Parathyroid adenoma (tissue), 2 donors: ENCODE data around the gene PROZ.

Experiments
- H2AFZ ChIP-seq: fragments of 300-600 bp; sonication (generic); one replicate; pipeline ENCODE4 v1.7.0; 2017; ENCODE audit warnings: antibody characterized with exemption, mild to moderate bottlenecking
- H3K27ac ChIP-seq: fragments of 300-600 bp; sonication (generic); one replicate; pipeline ENCODE4 v1.7.0; 2017
- H3K27me3 ChIP-seq: fragments of 300-600 bp; sonication (generic); one replicate; pipeline ENCODE4 v1.7.0; 2017; ENCODE audit warnings: low read length; ENCODE audit not compliant: control insufficient read depth, insufficient read depth
- H3K36me3 ChIP-seq: fragments of 300-600 bp; sonication (generic); one replicate; pipeline ENCODE4 v1.7.0; 2017; ENCODE audit warnings: low read length; ENCODE audit not compliant: control insufficient read depth, insufficient read depth
- H3K4me1 ChIP-seq: fragments of 300-600 bp; sonication (generic); one replicate; pipeline ENCODE4 v1.7.0; 2017; ENCODE audit warnings: control low read depth
- H3K4me2 ChIP-seq: fragments of 300-600 bp; sonication (generic); one replicate; pipeline ENCODE4 v1.7.0; 2017; ENCODE audit warnings: low read length
- H3K4me3 ChIP-seq: fragments of 300-600 bp; sonication (generic); one replicate; pipeline ENCODE4 v1.7.0; 2017; ENCODE audit warnings: low read depth, low read length
- H3K79me2 ChIP-seq: fragments of 300-600 bp; sonication (generic); one replicate; pipeline ENCODE4 v1.7.0; 2017; ENCODE audit warnings: control low read depth
- H3K9ac ChIP-seq: fragments of 300-600 bp; sonication (generic); one replicate; pipeline ENCODE4 v1.7.0; 2017; ENCODE audit warnings: mild to moderate bottlenecking
- H3K9me3 ChIP-seq: fragments of 300-600 bp; sonication (generic); one replicate; pipeline ENCODE4 v1.7.0; 2017; ENCODE audit warnings: low read length; ENCODE audit not compliant: control insufficient read depth
- TF ChIP-seq, protein P1 (sequence below): fragments of 300-600 bp; sonication (generic); IDR thresholded peaks from one replicate; pipeline ENCODE4 v1.7.0; 2017; ENCODE audit warnings: antibody characterized with exemption, mild to moderate bottlenecking
- donor health status: primary hyperparathyroidism.

The PROZ gene

DNA sequence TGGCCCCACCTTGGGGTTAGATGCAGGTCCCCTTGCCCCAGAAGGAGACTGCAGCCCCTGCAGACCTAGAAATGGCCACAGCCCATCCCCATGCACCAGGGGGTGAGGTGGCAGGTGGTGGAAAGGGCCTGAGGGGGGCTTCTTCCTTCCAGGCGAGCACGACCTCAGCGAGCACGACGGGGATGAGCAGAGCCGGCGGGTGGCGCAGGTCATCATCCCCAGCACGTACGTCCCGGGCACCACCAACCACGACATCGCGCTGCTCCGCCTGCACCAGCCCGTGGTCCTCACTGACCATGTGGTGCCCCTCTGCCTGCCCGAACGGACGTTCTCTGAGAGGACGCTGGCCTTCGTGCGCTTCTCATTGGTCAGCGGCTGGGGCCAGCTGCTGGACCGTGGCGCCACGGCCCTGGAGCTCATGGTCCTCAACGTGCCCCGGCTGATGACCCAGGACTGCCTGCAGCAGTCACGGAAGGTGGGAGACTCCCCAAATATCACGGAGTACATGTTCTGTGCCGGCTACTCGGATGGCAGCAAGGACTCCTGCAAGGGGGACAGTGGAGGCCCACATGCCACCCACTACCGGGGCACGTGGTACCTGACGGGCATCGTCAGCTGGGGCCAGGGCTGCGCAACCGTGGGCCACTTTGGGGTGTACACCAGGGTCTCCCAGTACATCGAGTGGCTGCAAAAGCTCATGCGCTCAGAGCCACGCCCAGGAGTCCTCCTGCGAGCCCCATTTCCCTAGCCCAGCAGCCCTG, 40.0 kb upstream of the PROZ start:
- no peak overlapping the region for H3K27ac ChIP-seq
- no peak overlapping the region for H3K4me3 ChIP-seq
- no peaks in the 10 kb centered on the region for H3K4me1 ChIP-seq
- no peaks in the 10 kb centered on the region for H3K79me2 ChIP-seq
- H3K9me3 ChIP-seq, result no peaks in the 10 kb centered on the region
- no peaks in the 10 kb centered on the region for H3K27me3 ChIP-seq
- TF ChIP-seq, protein P1, sequence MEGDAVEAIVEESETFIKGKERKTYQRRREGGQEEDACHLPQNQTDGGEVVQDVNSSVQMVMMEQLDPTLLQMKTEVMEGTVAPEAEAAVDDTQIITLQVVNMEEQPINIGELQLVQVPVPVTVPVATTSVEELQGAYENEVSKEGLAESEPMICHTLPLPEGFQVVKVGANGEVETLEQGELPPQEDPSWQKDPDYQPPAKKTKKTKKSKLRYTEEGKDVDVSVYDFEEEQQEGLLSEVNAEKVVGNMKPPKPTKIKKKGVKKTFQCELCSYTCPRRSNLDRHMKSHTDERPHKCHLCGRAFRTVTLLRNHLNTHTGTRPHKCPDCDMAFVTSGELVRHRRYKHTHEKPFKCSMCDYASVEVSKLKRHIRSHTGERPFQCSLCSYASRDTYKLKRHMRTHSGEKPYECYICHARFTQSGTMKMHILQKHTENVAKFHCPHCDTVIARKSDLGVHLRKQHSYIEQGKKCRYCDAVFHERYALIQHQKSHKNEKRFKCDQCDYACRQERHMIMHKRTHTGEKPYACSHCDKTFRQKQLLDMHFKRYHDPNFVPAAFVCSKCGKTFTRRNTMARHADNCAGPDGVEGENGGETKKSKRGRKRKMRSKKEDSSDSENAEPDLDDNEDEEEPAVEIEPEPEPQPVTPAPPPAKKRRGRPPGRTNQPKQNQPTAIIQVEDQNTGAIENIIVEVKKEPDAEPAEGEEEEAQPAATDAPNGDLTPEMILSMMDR, result no peak
- H3K4me2 ChIP-seq, result no peak overlapping the region
- no peak overlapping the region for H3K9ac ChIP-seq
- no peaks in the 10 kb centered on the region for H3K36me3 ChIP-seq
- H2AFZ ChIP-seq, result no peak overlapping the region

DNA sequence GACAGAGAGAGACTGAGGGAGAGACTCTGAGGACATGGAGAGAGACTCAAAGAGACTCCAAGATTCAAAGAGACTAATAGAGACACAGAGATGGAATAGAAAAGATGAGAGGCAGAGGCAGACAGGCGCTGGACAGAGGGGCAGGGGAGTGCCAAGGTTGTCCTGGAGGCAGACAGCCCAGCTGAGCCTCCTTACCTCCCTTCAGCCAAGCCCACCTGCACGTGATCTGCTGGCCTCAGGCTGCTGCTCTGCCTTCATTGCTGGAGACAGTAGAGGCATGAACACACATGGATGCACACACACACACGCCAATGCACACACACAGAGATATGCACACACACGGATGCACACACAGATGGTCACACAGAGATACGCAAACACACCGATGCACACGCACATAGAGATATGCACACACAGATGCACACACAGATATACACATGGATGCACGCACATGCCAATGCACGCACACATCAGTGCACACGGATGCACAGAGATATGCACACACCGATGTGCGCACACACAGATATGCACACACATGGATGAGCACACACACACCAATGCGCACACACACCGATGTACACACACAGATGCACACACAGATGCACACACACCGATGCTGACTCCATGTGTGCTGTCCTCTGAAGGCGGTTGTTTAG, 39.2 kb upstream of the PROZ start:
- Histone ChIP-seq H3K4me3 (no peak overlapping the region), H3K9ac (no peak overlapping the region), H3K36me3 (no peaks in the 10 kb centered on the region), H3K4me2 (no peak overlapping the region), H3K27ac (no peak overlapping the region), H3K27me3 (no peaks in the 10 kb centered on the region), H3K79me2 (no peaks in the 10 kb centered on the region), H3K4me1 (no peaks in the 10 kb centered on the region), H2AFZ (no peak overlapping the region), H3K9me3 (no peaks in the 10 kb centered on the region)
- TF ChIP-seq, protein P1, result no peak

DNA sequence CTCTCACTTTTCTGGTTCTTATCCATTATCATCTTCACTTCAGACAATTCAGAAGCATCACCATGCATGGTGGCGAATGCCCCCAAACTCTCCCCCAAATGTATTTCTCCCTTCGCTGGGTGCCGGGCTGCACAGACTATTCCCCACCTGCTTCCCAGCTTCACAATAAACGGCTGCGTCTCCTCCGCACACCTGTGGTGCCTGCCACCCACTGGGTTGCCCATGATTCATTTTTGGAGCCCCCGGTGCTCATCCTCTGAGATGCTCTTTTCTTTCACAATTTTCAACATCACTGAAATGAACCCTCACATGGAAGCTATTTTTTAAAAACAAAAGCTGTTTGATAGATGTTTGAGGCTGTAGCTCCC, 38.6 kb upstream of the PROZ start:
- TF ChIP-seq, protein P1, result no peak

DNA sequence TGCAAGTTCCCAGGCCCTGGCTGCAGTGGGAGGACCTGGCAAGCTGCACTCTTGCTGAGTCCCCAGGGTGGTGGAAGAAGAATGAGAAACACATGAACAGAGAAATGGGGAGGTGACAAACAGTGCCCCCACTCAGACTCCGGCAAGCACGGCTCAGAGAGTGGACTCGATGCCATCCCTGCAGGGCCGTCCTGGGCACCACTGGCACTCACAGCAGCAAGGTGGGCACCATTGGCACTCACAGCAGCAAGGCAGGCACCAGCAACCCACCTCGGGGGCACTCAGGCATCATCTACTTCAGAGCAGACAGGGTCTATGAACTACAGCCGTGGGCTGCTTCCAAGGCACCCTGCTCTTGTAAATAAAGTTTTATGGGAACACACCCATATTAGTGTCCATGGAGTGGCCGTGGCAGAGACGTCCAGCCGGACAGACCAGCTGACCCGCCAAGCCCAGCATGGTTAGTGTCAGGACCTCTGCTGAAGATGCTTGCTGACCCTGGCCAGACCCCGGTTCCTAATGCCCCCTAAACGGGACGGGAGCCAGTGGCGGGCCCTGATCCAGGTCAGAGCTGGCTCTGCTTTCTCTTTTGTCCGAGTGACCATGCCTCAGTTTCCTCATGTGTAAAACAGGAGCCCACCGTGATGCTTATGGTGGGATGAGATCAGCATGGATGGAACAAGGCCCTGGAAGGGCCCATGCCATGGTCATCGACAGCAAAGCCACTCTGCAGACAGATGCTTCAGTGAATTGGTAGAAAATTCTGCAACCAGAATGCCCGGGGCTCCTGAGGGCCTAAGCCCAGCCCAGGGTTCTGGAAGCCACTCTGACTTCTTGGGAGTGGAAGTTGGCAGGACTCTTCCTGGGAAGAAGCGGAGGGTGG, 37.9 kb upstream of the PROZ start:
- Histone ChIP-seq H3K36me3 (no peaks in the 10 kb centered on the region), H3K9ac (no peak overlapping the region), H3K4me2 (no peak overlapping the region), H2AFZ (no peak overlapping the region), H3K79me2 (no peaks in the 10 kb centered on the region), H3K27ac (no peak overlapping the region), H3K4me3 (no peak overlapping the region), H3K27me3 (no peaks in the 10 kb centered on the region), H3K9me3 (no peaks in the 10 kb centered on the region), H3K4me1 (no peaks in the 10 kb centered on the region)
- TF ChIP-seq, protein P1, result no peak

More for the DNA sequence above, 38.6 kb upstream of the PROZ start:
- Histone ChIP-seq H3K36me3 (no peaks in the 10 kb centered on the region), H3K79me2 (no peaks in the 10 kb centered on the region), H3K9me3 (no peaks in the 10 kb centered on the region), H3K27ac (no peak overlapping the region), H3K27me3 (no peaks in the 10 kb centered on the region), H3K9ac (no peak overlapping the region), H2AFZ (no peak overlapping the region), H3K4me1 (no peaks in the 10 kb centered on the region), H3K4me3 (no peak overlapping the region), H3K4me2 (no peak overlapping the region)
